Transverse colon (tissue), 4 donors: Measurements from ENCODE around the gene XYLT1. TPM values are rescaled to one million over a fixed set of nuclear protein-coding genes. Genes with fewer than 3 reads are reported as not detected.

Experiments
- DNase-seq: peaks from one replicate; pipeline ENCODE4 v3.0.0-alpha.2; 2019
- H3K27ac ChIP-seq, 4 donors: fragments of 200-600 bp; sonication (generic); 2 replicates each; pipeline ENCODE4 v1.5.1; 2016 to 2018; ENCODE audit warnings: inconsistent platforms in 4 of 4
- H3K27me3 ChIP-seq: fragments of 200-600 bp; sonication (generic); 2 replicates; pipeline ENCODE4 v1.5.1; 2017; ENCODE audit warnings: inconsistent platforms
- H3K36me3 ChIP-seq, 4 donors: fragments of 200-600 bp; sonication (generic); 2 replicates each; pipeline ENCODE4 v1.5.1; 2017 to 2019; ENCODE audit warnings: inconsistent platforms in 4 of 4
- H3K4me1 ChIP-seq, 4 donors: fragments of 200-600 bp; sonication (generic); 2 replicates each; pipeline ENCODE4 v1.5.1; 2017 to 2020; ENCODE audit warnings: inconsistent platforms in 4 of 4
- H3K4me3 ChIP-seq, 4 donors: fragments of 200-600 bp; sonication (generic); 1 replicate in 1 of 4; 2 replicates in 3 of 4; pipeline versions ENCODE4 v1.5.1 to v1.6.1; 2017 to 2019; ENCODE audit warnings: inconsistent platforms in 4 of 4
- H3K9me3 ChIP-seq, 2 donors: fragments of 200-600 bp; sonication (generic); 2 replicates each; pipeline ENCODE4 v1.5.1; 2017 to 2019; ENCODE audit warnings: inconsistent platforms in 2 of 2
- EP300 ChIP-seq: sonication (generic); formaldehyde crosslinking; IDR thresholded peaks from one replicate; pipeline ENCODE4 v1.6.1; 2017; ENCODE audit warnings: antibody characterized with exemption, low read depth
- POLR2A ChIP-seq: fragments of 450-650 bp; IDR thresholded peaks from one replicate; pipeline ENCODE4 v1.6.1; 2016; ENCODE audit warnings: antibody characterized with exemption, mild to moderate bottlenecking, moderate library complexity
- POLR2AphosphoS5 ChIP-seq, 3 donors: sonication (generic); formaldehyde crosslinking; IDR thresholded peaks; one replicate each; pipeline ENCODE4 v1.6.1; 2016; ENCODE audit warnings: antibody characterized with exemption in 3 of 3
- WGBS, 2 donors: methylation state at CpG; one replicate each; pipeline ENCODE4 v1.1.5; 2018; ENCODE audit warnings: low coverage in 1 of 2; 5-methylcytosine and 5-hydroxymethylcytosine counted together
- in situ Hi-C, 4 donors: fragments of 200-750 bp; cut with MboI; loops; one replicate each; pipeline versions ENCODE4 v1.15.0 to v1.15.1; 2017; ENCODE audit warnings: low sequenced_read_pairs in 3 of 4, low pct_ligation_motif_present in 1 of 4, low pct_unique_long_range_greater_than_20kb in 1 of 4
- intact Hi-C: fragments of 100-400 bp; cut with DNase I; formaldehyde crosslinking; loops from one replicate; pipeline ENCODE4 v1.15.1; 2023; ENCODE audit warnings: low total_unique reads
- total RNA-seq, 4 donors: library from RNA; depleted of rRNA; stranded (reverse); fragments of >200 nt; gene quantifications; one replicate each; pipeline ENCODE4 v1.1.0, GENCODE V29; 2016
- TF ChIP-seq, protein P1 (sequence below), 5 experiments: fragments of 200-600 bp in 3 of 5; fragments of 450-650 bp in 2 of 5; sonication (generic) in 3 of 5; IDR thresholded peaks; 1 replicate in 2 of 5; 2 replicates in 3 of 5; pipeline ENCODE4 v1.5.1; 2016 to 2017; ENCODE audit warnings: antibody characterized with exemption in 5 of 5, inconsistent platforms in 3 of 5, mild to moderate bottlenecking in 2 of 5, moderate library complexity in 1 of 5

The XYLT1 gene
- total RNA-seq, 4 donors from 2014 or later = 22.3 to 44.6 (median 39.4) TPM

DNA sequence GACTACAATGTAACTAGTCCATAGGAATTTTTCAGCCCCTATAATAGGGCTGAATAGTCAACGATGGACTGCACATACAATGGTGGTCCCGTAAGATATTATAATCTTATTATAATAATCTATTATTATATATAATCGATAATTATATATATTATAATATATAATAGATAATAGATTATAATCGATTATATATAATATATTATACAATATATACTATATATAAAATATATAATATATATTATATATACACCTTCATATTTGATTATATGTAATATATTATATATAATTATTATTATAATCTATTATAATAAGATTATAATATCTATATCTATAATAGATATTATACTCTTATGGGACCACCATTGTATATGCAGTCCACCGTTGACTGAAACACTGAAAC is 238.8 kb downstream of the XYLT1 start:
- H3K27me3 ChIP-seq = no peaks in the 10 kb centered on the region
- no peak overlapping the region for H3K4me3 ChIP-seq
- no peak for DNase-seq
- intact Hi-C loops (no loop called here), in situ Hi-C loops (no loop called here)
- no peaks in the 10 kb centered on the region for H3K9me3 ChIP-seq
- no peaks in the 10 kb centered on the region for H3K4me1 ChIP-seq
- H3K27ac ChIP-seq = no peak overlapping the region
- WGBS, 2 donors = 93 to 95% methylated on average over 5 of the region's 5 CpGs
- TF ChIP-seq, protein P1, sequence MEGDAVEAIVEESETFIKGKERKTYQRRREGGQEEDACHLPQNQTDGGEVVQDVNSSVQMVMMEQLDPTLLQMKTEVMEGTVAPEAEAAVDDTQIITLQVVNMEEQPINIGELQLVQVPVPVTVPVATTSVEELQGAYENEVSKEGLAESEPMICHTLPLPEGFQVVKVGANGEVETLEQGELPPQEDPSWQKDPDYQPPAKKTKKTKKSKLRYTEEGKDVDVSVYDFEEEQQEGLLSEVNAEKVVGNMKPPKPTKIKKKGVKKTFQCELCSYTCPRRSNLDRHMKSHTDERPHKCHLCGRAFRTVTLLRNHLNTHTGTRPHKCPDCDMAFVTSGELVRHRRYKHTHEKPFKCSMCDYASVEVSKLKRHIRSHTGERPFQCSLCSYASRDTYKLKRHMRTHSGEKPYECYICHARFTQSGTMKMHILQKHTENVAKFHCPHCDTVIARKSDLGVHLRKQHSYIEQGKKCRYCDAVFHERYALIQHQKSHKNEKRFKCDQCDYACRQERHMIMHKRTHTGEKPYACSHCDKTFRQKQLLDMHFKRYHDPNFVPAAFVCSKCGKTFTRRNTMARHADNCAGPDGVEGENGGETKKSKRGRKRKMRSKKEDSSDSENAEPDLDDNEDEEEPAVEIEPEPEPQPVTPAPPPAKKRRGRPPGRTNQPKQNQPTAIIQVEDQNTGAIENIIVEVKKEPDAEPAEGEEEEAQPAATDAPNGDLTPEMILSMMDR (IDR thresholded peaks at IDR 0.05) = no peak
- no peak for TF ChIP-seq EP300
- no peak for TF ChIP-seq POLR2A
- no peak for TF ChIP-seq POLR2AphosphoS5 (IDR thresholded peaks at IDR 0.05)
- H3K36me3 ChIP-seq = no peaks in the 10 kb centered on the region

DNA sequence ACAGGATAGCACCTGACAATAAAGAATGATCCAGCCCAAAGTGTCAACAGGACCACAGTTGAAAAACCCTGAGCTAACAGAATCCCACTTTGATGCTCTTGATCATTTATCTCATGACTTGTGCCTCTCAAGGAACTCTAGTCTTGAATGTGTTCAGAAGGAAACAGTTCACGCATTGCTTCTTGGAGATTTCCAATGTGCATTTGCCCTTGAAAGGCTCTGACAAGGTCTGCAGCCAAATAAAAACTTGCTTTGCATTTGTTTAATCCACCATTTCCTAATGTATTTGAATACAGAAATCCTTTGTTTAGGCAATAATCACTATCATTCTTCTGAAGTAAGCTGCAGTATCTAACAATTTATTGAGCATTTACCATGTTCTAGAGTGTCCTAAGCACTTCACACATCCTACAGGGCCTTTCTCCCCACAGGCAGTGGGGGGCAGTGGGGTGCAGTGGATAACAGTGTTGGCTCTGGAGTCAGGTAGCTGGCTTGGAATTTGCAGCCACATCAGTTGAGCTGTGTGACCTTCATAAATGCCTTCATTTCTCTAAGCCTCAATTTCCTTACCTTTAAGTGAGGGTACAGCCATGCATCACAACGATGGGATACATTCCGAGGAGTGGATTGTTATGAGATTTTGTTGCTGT is 239.7 kb downstream of the XYLT1 start:
- no peak for DNase-seq
- H3K4me1 ChIP-seq = peaks cover 0 to 2% (median 0%) of the 10 kb centered on the region in 4 donors
- TF ChIP-seq POLR2AphosphoS5 (IDR thresholded peaks at IDR 0.05) (no peak), EP300 (no peak), POLR2A (no peak)
- TF ChIP-seq, protein P1 (IDR thresholded peaks at IDR 0.05) = no peak
- WGBS, 2 donors = 99 to 100% methylated on average over 1 to 3 of the region's 3 CpGs
- H3K27me3 ChIP-seq = no peaks in the 10 kb centered on the region
- H3K36me3 ChIP-seq = no peaks in the 10 kb centered on the region
- no peaks in the 10 kb centered on the region for H3K9me3 ChIP-seq
- intact Hi-C loops = no loop called here
- H3K27ac ChIP-seq = no peak overlapping the region
- in situ Hi-C loops = no loop called here
- no peak overlapping the region for H3K4me3 ChIP-seq

DNA sequence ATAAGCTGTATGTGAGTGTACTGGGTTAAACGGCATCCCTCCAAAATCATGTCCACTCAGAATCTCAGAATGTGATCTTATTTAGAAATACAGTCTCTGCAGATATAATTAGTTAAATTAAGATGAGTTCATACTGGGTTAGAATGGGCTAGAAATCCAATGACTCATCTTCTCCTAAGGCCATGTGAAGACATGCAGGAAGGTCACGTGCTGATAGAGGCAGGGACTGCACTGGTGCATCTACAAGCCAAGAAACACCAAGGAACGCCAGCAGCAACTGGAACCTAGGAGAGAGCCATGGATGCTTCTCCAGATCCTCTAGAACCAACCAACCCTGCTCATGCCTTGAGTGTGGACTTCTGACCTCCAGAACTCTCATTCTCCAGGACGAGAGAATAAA is 241.0 kb downstream of the XYLT1 start:
- intact Hi-C loops = no loop called here
- DNase-seq = no peak
- no peaks in the 10 kb centered on the region for H3K9me3 ChIP-seq
- peaks cover 8 to 12% (median 9%) of the 10 kb centered on the region in 4 donors for H3K4me1 ChIP-seq
- TF ChIP-seq, protein P1 (IDR thresholded peaks at IDR 0.05) = no peak
- TF ChIP-seq POLR2AphosphoS5 (IDR thresholded peaks at IDR 0.05) (no peak), EP300 (no peak), POLR2A (no peak)
- in situ Hi-C loops = no loop called here
- no peaks in the 10 kb centered on the region for H3K27me3 ChIP-seq
- no peak overlapping the region for H3K27ac ChIP-seq
- WGBS, 2 donors = 92 to 100% methylated on average over 2 to 4 of the region's 4 CpGs
- H3K4me3 ChIP-seq = no peak overlapping the region
- H3K36me3 ChIP-seq = no peaks in the 10 kb centered on the region

DNA sequence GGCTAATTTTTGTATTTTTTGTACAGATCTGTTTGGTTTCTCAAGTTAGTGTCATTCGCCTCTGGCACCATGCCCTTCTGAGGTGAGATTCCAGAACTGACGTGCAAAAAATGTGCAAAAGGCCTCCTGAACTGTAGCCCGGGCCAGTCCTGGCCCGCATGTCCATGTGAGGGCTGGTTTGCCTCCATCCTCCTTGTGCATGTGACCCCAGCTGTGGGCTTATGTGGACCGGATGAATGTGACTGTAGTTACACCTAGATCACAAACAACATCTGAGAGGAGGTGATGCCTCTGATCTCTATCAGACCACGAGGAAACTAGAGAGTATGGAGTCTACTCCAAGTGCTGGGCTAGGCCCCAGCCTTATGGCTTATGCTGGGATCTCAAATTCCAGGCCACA is 241.6 kb downstream of the XYLT1 start:
- no peak for DNase-seq
- Histone ChIP-seq H3K4me3 (no peak overlapping the region), H3K36me3 (no peaks in the 10 kb centered on the region), H3K27ac (no peak overlapping the region), H3K27me3 (no peaks in the 10 kb centered on the region), H3K9me3 (no peaks in the 10 kb centered on the region), H3K4me1 (peaks cover 12 to 19% (median 16%) of the 10 kb centered on the region in 4 donors)
- in situ Hi-C loops = no loop called here
- TF ChIP-seq POLR2A (no peak), POLR2AphosphoS5 (IDR thresholded peaks at IDR 0.05) (no peak), EP300 (no peak)
- TF ChIP-seq, protein P1 (IDR thresholded peaks at IDR 0.05) = no peak
- intact Hi-C loops = no loop called here
- WGBS, 2 donors = 88 to 100% methylated on average over 1 to 5 of the region's 6 CpGs
